Gastrocnemius medialis (tissue), 4 donors: Measurements from ENCODE around the gene CLHC1.

ENCODE experiments used
- POLR2A ChIP-seq, 2 donors: fragments of 450-650 bp; IDR thresholded peaks; one replicate each; pipeline ENCODE4 v1.6.1; 2017; ENCODE audit warnings: antibody characterized with exemption in 2 of 2, mild to moderate bottlenecking in 2 of 2, moderate library complexity in 2 of 2
- TF ChIP-seq, protein P1 (sequence below), 5 experiments: fragments of 450-650 bp in 3 of 5; fragments of 200-600 bp in 2 of 5; sonication (generic) in 2 of 5; IDR thresholded peaks in 4 of 5; conservative IDR thresholded peaks in 1 of 5; 1 replicate in 4 of 5; 2 replicates in 1 of 5; pipeline ENCODE4 v1.5.1; 2016 to 2019; ENCODE audit warnings: antibody characterized with exemption in 5 of 5, mild to moderate bottlenecking in 3 of 5, moderate library complexity in 3 of 5

DNA sequence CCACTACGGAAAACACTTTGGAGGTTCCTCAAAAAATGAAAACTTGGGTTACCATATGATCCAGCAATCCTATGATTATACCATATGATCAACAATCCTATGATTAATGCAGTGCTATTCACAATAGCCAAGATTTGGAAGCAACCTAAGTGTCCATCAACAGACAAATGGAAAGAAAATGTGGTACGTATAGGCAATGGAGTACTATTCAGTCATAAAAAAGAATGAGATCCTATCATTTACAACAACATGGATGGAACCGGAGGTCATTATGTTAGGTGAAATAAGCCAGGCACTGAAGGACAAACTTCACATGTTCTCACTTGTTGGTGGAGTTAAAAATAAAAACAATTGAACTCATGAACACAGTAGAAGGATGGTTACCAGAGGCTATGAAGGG lies 27.6 kb downstream of the CLHC1 start:
- TF ChIP-seq, protein P1, sequence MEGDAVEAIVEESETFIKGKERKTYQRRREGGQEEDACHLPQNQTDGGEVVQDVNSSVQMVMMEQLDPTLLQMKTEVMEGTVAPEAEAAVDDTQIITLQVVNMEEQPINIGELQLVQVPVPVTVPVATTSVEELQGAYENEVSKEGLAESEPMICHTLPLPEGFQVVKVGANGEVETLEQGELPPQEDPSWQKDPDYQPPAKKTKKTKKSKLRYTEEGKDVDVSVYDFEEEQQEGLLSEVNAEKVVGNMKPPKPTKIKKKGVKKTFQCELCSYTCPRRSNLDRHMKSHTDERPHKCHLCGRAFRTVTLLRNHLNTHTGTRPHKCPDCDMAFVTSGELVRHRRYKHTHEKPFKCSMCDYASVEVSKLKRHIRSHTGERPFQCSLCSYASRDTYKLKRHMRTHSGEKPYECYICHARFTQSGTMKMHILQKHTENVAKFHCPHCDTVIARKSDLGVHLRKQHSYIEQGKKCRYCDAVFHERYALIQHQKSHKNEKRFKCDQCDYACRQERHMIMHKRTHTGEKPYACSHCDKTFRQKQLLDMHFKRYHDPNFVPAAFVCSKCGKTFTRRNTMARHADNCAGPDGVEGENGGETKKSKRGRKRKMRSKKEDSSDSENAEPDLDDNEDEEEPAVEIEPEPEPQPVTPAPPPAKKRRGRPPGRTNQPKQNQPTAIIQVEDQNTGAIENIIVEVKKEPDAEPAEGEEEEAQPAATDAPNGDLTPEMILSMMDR (IDR thresholded peaks at IDR 0.05 in 4 of 5, conservative IDR thresholded peaks at IDR 0.05 in 1 of 5), result no peak
- TF ChIP-seq POLR2A (IDR thresholded peaks at IDR 0.05), result no peak
